Measurements from ENCODE around the gene FBXL17. TPM values are rescaled to one million over a fixed set of nuclear protein-coding genes. Genes with fewer than 3 reads are reported as not detected.

Gene FBXL17
- total RNA-seq, 1 experiment from 2014 or later = 11.6 TPM

DNA sequence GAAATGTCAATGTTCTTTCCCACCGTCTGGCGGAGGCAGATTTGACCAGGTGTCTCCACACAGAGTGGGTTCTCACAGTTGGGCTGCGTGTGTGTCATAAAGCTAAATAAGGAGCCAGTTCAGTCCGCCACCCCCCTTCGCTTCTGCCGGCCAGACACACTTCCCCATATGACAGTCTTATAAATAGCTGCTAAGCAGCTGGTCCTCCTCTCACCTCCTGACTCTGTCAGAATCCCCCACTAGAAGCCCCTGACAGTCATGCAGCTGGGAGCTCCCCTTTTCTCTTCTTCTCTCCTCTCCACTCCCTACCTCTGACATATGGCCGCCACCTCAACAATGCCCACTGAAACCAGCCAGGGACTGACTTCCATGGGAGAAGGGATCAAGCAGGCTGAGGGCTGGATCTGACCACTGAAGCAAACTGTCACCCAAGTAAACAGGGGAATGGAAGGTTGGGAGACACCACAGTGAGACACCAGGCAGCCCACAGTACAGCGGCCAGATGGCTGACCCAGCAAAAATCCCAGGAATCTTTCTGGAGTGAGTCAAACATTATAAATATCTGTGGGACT, 569.2 kb downstream of the FBXL17 start:
- H3K4me3 ChIP-seq (ENCODE audit: low read depth, low read length) = no peak overlapping the region
- Mint-ChIP-seq H3K27ac (ENCODE audit: unreplicated experiment) (no peak overlapping the region), H3K4me3 (ENCODE audit: unreplicated experiment) (no peak overlapping the region), H3K27me3 (ENCODE audit: insufficient read depth, unreplicated experiment) (no peaks in the 10 kb centered on the region), H3K9me3 (ENCODE audit: unreplicated experiment) (no peaks in the 10 kb centered on the region), H3K4me1 (ENCODE audit: low read depth, unreplicated experiment) (no peaks in the 10 kb centered on the region), H3K36me3 (ENCODE audit: insufficient read depth, unreplicated experiment) (no peaks in the 10 kb centered on the region)
- TF ChIP-seq, protein P1, sequence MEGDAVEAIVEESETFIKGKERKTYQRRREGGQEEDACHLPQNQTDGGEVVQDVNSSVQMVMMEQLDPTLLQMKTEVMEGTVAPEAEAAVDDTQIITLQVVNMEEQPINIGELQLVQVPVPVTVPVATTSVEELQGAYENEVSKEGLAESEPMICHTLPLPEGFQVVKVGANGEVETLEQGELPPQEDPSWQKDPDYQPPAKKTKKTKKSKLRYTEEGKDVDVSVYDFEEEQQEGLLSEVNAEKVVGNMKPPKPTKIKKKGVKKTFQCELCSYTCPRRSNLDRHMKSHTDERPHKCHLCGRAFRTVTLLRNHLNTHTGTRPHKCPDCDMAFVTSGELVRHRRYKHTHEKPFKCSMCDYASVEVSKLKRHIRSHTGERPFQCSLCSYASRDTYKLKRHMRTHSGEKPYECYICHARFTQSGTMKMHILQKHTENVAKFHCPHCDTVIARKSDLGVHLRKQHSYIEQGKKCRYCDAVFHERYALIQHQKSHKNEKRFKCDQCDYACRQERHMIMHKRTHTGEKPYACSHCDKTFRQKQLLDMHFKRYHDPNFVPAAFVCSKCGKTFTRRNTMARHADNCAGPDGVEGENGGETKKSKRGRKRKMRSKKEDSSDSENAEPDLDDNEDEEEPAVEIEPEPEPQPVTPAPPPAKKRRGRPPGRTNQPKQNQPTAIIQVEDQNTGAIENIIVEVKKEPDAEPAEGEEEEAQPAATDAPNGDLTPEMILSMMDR (IDR thresholded peaks at IDR 0.05; ENCODE audit: insufficient read depth in 1 of 2, low read depth in 1 of 2, low read length in 1 of 2, severe bottlenecking in 1 of 2, unreplicated experiment in 1 of 2) = no peak
- no peaks in the 10 kb centered on the region; the same call in 1 of the 2 replicates for H3K27me3 ChIP-seq (replicated peaks; ENCODE audit: control insufficient read depth, insufficient read depth, low read length)
- no TSS peak for BruUV-seq (replicated peaks)
- H3K36me3 ChIP-seq (ENCODE audit: control insufficient read depth, insufficient read depth, low read length) = no peaks in the 10 kb centered on the region
- POLR2A ChIA-PET = no interaction called here
- DNase-seq = no peak
- H3K4me1 ChIP-seq = no peaks in the 10 kb centered on the region
- no peaks in the 10 kb centered on the region for H3K9me3 ChIP-seq
- CTCF ChIA-PET = no interaction called here
- intact Hi-C loops (cut with micrococcal nuclease; ENCODE audit: unreplicated experiment) = no loop called here

DNA sequence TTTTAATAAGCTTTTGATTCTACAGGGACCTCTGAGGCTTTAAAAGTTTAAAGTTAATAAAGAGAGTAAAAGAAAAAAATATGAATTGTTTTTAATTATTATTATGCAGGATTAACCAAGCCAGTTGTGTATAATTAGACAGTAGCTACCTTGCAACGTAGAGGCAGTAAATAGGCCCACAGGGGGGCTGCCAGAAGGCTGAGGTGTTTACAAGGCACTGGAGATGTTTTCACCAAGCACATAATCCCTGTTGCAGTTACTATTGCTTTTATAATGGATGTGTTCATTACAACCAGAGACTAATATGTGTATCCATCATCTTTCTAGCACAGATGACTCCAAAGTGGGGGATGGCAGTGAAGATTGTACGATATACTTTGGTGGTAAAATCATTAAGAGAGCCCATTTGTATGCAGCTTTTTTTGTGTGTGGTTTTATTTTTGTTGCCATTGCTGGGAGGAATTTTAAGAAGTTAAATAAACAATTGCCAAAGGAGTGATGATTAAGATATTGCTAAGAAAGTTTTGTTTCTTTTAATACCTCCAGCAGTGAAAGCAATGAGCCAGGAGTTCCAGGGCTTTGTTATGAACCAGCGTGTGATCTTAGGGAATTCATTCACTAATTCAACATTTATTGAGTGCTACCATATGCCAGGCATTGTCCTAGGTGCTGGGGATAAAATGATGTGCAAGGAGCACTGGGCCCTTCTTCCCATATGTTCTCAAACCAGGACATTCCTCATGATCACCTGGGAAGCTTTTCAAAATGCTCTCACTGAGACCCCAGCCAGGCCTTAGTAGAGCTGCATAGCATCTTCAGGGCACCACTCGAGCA, 572.5 kb downstream of the FBXL17 start:
- Mint-ChIP-seq H3K27me3 (ENCODE audit: insufficient read depth, unreplicated experiment) (no peaks in the 10 kb centered on the region), H3K27ac (ENCODE audit: unreplicated experiment) (no peak overlapping the region), H3K4me3 (ENCODE audit: unreplicated experiment) (no peak overlapping the region), H3K4me1 (ENCODE audit: low read depth, unreplicated experiment) (peaks cover 6% of the 10 kb centered on the region), H3K36me3 (ENCODE audit: insufficient read depth, unreplicated experiment) (no peaks in the 10 kb centered on the region), H3K9me3 (ENCODE audit: unreplicated experiment) (no peaks in the 10 kb centered on the region)
- Histone ChIP-seq H3K4me3 (ENCODE audit: low read depth, low read length) (no peak overlapping the region), H3K4me1 (peaks cover 6% of the 10 kb centered on the region; the same call in 1 of the 2 replicates), H3K36me3 (ENCODE audit: control insufficient read depth, insufficient read depth, low read length) (no peaks in the 10 kb centered on the region), H3K27me3 (replicated peaks; ENCODE audit: control insufficient read depth, insufficient read depth, low read length) (no peaks in the 10 kb centered on the region; the same call in 1 of the 2 replicates), H3K9me3 (no peaks in the 10 kb centered on the region)
- BruUV-seq (replicated peaks) = no TSS peak
- POLR2A ChIA-PET = no interaction called here
- no peak for DNase-seq
- intact Hi-C loops (cut with micrococcal nuclease; ENCODE audit: unreplicated experiment) = no loop called here
- CTCF ChIA-PET = no interaction called here
- TF ChIP-seq, protein P1 (IDR thresholded peaks at IDR 0.05; ENCODE audit: insufficient read depth in 1 of 2, low read depth in 1 of 2, low read length in 1 of 2, severe bottlenecking in 1 of 2, unreplicated experiment in 1 of 2) = no peak

Measured in Caco-2 (cell line).